Measurements from ENCODE around the gene MACROD2.

GRCh38 chr20:14947946-14948345 is 952.6 kb downstream of the MACROD2 start:
- TF ChIP-seq, protein P1, sequence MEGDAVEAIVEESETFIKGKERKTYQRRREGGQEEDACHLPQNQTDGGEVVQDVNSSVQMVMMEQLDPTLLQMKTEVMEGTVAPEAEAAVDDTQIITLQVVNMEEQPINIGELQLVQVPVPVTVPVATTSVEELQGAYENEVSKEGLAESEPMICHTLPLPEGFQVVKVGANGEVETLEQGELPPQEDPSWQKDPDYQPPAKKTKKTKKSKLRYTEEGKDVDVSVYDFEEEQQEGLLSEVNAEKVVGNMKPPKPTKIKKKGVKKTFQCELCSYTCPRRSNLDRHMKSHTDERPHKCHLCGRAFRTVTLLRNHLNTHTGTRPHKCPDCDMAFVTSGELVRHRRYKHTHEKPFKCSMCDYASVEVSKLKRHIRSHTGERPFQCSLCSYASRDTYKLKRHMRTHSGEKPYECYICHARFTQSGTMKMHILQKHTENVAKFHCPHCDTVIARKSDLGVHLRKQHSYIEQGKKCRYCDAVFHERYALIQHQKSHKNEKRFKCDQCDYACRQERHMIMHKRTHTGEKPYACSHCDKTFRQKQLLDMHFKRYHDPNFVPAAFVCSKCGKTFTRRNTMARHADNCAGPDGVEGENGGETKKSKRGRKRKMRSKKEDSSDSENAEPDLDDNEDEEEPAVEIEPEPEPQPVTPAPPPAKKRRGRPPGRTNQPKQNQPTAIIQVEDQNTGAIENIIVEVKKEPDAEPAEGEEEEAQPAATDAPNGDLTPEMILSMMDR (IDR thresholded peaks at IDR 0.05) = no peak
- TF ChIP-seq POLR2AphosphoS5 (IDR thresholded peaks at IDR 0.05) = no peak
